OCI-M2 (cell line): ENCODE measurements around the gene IL36RN.
"Not testable (repeated sequence)": the region's sequence is repeated elsewhere in the genome, so short reads cannot be mapped to it uniquely, and the experiment has no call there.

Source experiments
- DNase-seq: peaks from one replicate; lab custom pipeline; 2025; ENCODE audit not compliant: unreplicated experiment; lab: John Stamatoyannopoulos, UW

The IL36RN gene

GRCh38 chr2:113072584-113072983 lies 13.6 kb downstream of the IL36RN start:
- DNase-seq: no peak

- no peak for DNase-seq
Measured at GRCh38 chr2:113073325-113073834, 14.4 kb downstream of the IL36RN start.

GRCh38 chr2:113075030-113075429 lies 16.0 kb downstream of the IL36RN start:
- DNase-seq: no peak

GRCh38 chr2:113075600-113075999 lies 16.6 kb downstream of the IL36RN start:
- no peak for DNase-seq

GRCh38 chr2:113076954-113077669 lies 18.1 kb downstream of the IL36RN start:
- DNase-seq: no peak

- DNase-seq: no peak
Measured at GRCh38 chr2:113077921-113078320, 18.9 kb downstream of the IL36RN start.

GRCh38 chr2:113078350-113078839 lies 19.4 kb downstream of the IL36RN start:
- DNase-seq: no peak

- DNase-seq: no peak
Measured at GRCh38 chr2:113079131-113079530, 20.1 kb downstream of the IL36RN start.

- DNase-seq: no peak
Measured at GRCh38 chr2:113080134-113080533, 21.1 kb downstream of the IL36RN start.

GRCh38 chr2:113081488-113082210 lies 22.7 kb downstream of the IL36RN start:
- no peak for DNase-seq

- no peak for DNase-seq
Measured at GRCh38 chr2:113083296-113083695, 24.3 kb downstream of the IL36RN start.

GRCh38 chr2:113084249-113085000 lies 25.4 kb downstream of the IL36RN start:
- DNase-seq: no peak

GRCh38 chr2:113085542-113085941 lies 26.5 kb downstream of the IL36RN start:
- no peak for DNase-seq

GRCh38 chr2:113088213-113088992 lies 29.4 kb downstream of the IL36RN start:
- no peak for DNase-seq

GRCh38 chr2:113089916-113090315 lies 30.9 kb downstream of the IL36RN start:
- no peak for DNase-seq

- no peak for DNase-seq
Measured at GRCh38 chr2:113091231-113091896, 32.4 kb downstream of the IL36RN start.

GRCh38 chr2:113092864-113093612 lies 34.0 kb downstream of the IL36RN start:
- DNase-seq: no peak

GRCh38 chr2:113093613-113093977 lies 34.6 kb downstream of the IL36RN start:
- DNase-seq: no peak

GRCh38 chr2:113096306-113096705 lies 37.3 kb downstream of the IL36RN start:
- not testable (repeated sequence) for DNase-seq
